Measurements from ENCODE around the gene ACRV1.
"Not testable (repeated sequence)": the region's sequence is repeated elsewhere in the genome, so short reads cannot be mapped to it uniquely, and the experiment has no call there.

Gene ACRV1

GRCh38 chr11:125680747-125681146 lies at the start of gene ACRV1:
ACRV1 (minus strand) TSS chr11:125680847; CDS start chr11:125680780, 67 bp downstream.
- no peak for DNase-seq

- DNase-seq: no peak
Measured at GRCh38 chr11:125728969-125729368, 48.3 kb upstream of the ACRV1 start.

- no peak for DNase-seq
Measured at GRCh38 chr11:125724125-125724524, 43.5 kb upstream of the ACRV1 start.

- DNase-seq: no peak
Measured at GRCh38 chr11:125720781-125721180, 40.1 kb upstream of the ACRV1 start.

- not testable (repeated sequence) for DNase-seq
Measured at GRCh38 chr11:125704686-125705085, 24.0 kb upstream of the ACRV1 start.

GRCh38 chr11:125701858-125702621 lies 21.4 kb upstream of the ACRV1 start:
- DNase-seq: no peak

- DNase-seq: no peak
Measured at GRCh38 chr11:125701018-125701610, 20.5 kb upstream of the ACRV1 start.

GRCh38 chr11:125694951-125695350 lies 14.3 kb upstream of the ACRV1 start:
- no peak for DNase-seq

GRCh38 chr11:125692887-125693286 lies 12.2 kb upstream of the ACRV1 start:
- DNase-seq: no peak

- DNase-seq: no peak
Measured at GRCh38 chr11:125690006-125690405, 9.4 kb upstream of the ACRV1 start.

- DNase-seq: no peak
Measured at GRCh38 chr11:125689274-125689859, 8.7 kb upstream of the ACRV1 start.

GRCh38 chr11:125688632-125689031 lies 8.0 kb upstream of the ACRV1 start:
- no peak for DNase-seq

- DNase-seq: no peak
Measured at GRCh38 chr11:125688066-125688465, 7.4 kb upstream of the ACRV1 start.

GRCh38 chr11:125685228-125685627 lies 4.6 kb upstream of the ACRV1 start:
- DNase-seq: no peak

GRCh38 chr11:125679837-125680236 lies 810 bp downstream of the ACRV1 start:
- DNase-seq: no peak

- peak in 1 of 2 donors; percentile 2 for DNase-seq
Measured at GRCh38 chr11:125679397-125679796, 1.2 kb downstream of the ACRV1 start.

- DNase-seq: no peak
Measured at GRCh38 chr11:125675196-125675595, 5.5 kb downstream of the ACRV1 start.

GRCh38 chr11:125674210-125674609 lies 6.4 kb downstream of the ACRV1 start:
- no peak for DNase-seq

GRCh38 chr11:125671561-125671960 lies 9.1 kb downstream of the ACRV1 start:
- no peak for DNase-seq

- DNase-seq: no peak
Measured at GRCh38 chr11:125670172-125670571, 10.5 kb downstream of the ACRV1 start.

GRCh38 chr11:125667151-125667550 lies 13.5 kb downstream of the ACRV1 start:
- no peak for DNase-seq

GRCh38 chr11:125663910-125664309 lies 16.7 kb downstream of the ACRV1 start:
- no peak for DNase-seq

GRCh38 chr11:125662689-125663088 lies 18.0 kb downstream of the ACRV1 start:
- DNase-seq: no peak

- DNase-seq: peak in 1 of 2 donors; percentile 33
Measured at GRCh38 chr11:125649465-125650166, 31.0 kb downstream of the ACRV1 start.

Measured in CD4-positive, alpha-beta T cell treated with Interleukin-4 for 1 hour (primary cell).